ENCODE results near the gene TUBGCP5.
A peak's percentile ranks its signal among the peaks of the same experiment; 100 is the strongest.
"Not testable (repeated sequence)": the region's sequence is repeated elsewhere in the genome, so short reads cannot be mapped to it uniquely, and the experiment has no call there.

TUBGCP5 gene

GRCh38 chr15:22988811-22989210 is 50.6 kb downstream of the TUBGCP5 start:
- no peaks in the 10 kb centered on the region for H3K4me1 ChIP-seq (ENCODE audit: insufficient read depth, insufficient read length)
- H3K9ac ChIP-seq (ENCODE audit: insufficient read length, low read depth), result no peak overlapping the region
- no peak for DNase-seq (ENCODE audit: low read depth, low spot score)
- H3K4me3 ChIP-seq (ENCODE audit: insufficient read length, low read depth), result no peak overlapping the region
- H3K27me3 ChIP-seq (ENCODE audit: insufficient read depth, insufficient read length), result no peaks in the 10 kb centered on the region
- TF ChIP-seq SUZ12 (IDR thresholded peaks at IDR 0.05; ENCODE audit: extremely low read depth, insufficient read depth, insufficient read length) (no peak), YY1 (IDR thresholded peaks at IDR 0.05; ENCODE audit: insufficient read depth, insufficient read length) (no peak), ZNF274 (IDR thresholded peaks at IDR 0.05; ENCODE audit: low read depth, low read length) (no peak)
- peaks cover 2% of the 10 kb centered on the region for H3K36me3 ChIP-seq (ENCODE audit: insufficient read depth, insufficient read length, low read length)
- H3K9me3 ChIP-seq (ENCODE audit: insufficient read depth, low read length), result no peaks in the 10 kb centered on the region

GRCh38 chr15:22981931-22982330 is 57.4 kb downstream of the TUBGCP5 start:
- H3K9ac ChIP-seq (ENCODE audit: insufficient read length, low read depth); H3K36me3 ChIP-seq (ENCODE audit: insufficient read depth, insufficient read length, low read length); H3K4me1 ChIP-seq (ENCODE audit: insufficient read depth, insufficient read length); H3K9me3 ChIP-seq (ENCODE audit: insufficient read depth, low read length); H3K4me3 ChIP-seq (ENCODE audit: insufficient read length, low read depth); DNase-seq (ENCODE audit: low read depth, low spot score): not testable (repeated sequence)
- peaks cover 29% of the 10 kb centered on the region for H3K27me3 ChIP-seq (ENCODE audit: insufficient read depth, insufficient read length)

- H3K36me3 ChIP-seq (ENCODE audit: insufficient read depth, insufficient read length, low read length), result no peaks in the 10 kb centered on the region
- H3K9me3 ChIP-seq (ENCODE audit: insufficient read depth, low read length), result no peaks in the 10 kb centered on the region
- TF ChIP-seq YY1 (IDR thresholded peaks at IDR 0.05; ENCODE audit: insufficient read depth, insufficient read length) (no peak), ZNF274 (IDR thresholded peaks at IDR 0.05; ENCODE audit: low read depth, low read length) (no peak), SUZ12 (IDR thresholded peaks at IDR 0.05; ENCODE audit: extremely low read depth, insufficient read depth, insufficient read length) (no peak)
- H3K27me3 ChIP-seq (ENCODE audit: insufficient read depth, insufficient read length), result peaks cover 29% of the 10 kb centered on the region
- peak overlapping the region; percentile 80 for H3K9ac ChIP-seq (ENCODE audit: insufficient read length, low read depth)
- DNase-seq (ENCODE audit: low read depth, low spot score), result no peak
- peaks cover 2% of the 10 kb centered on the region for H3K4me1 ChIP-seq (ENCODE audit: insufficient read depth, insufficient read length)
- H3K4me3 ChIP-seq (ENCODE audit: insufficient read length, low read depth), result peak overlapping the region; percentile 64
Observed at GRCh38 chr15:22981051-22981840, 58.1 kb downstream of the TUBGCP5 start.

- Histone ChIP-seq H3K9ac (ENCODE audit: insufficient read length, low read depth) (peak within 1 kb of the TSS; percentile 81), H3K27me3 (ENCODE audit: insufficient read depth, insufficient read length) (peaks cover 29% of the 10 kb centered on the region), H3K4me1 (ENCODE audit: insufficient read depth, insufficient read length) (peaks cover 2% of the 10 kb centered on the region), H3K9me3 (ENCODE audit: insufficient read depth, low read length) (no peaks in the 10 kb centered on the region), H3K4me3 (ENCODE audit: insufficient read length, low read depth) (peak within 1 kb of the TSS; percentile 64), H3K36me3 (ENCODE audit: insufficient read depth, insufficient read length, low read length) (no peaks in the 10 kb centered on the region)
- TF ChIP-seq YY1 (IDR thresholded peaks at IDR 0.05; ENCODE audit: insufficient read depth, insufficient read length) (no peak), SUZ12 (IDR thresholded peaks at IDR 0.05; ENCODE audit: extremely low read depth, insufficient read depth, insufficient read length) (no peak), ZNF274 (IDR thresholded peaks at IDR 0.05; ENCODE audit: low read depth, low read length) (no peak)
- peak; percentile 47 for DNase-seq (ENCODE audit: low read depth, low spot score)
Observed at GRCh38 chr15:22980189-22981050, 58.9 kb downstream of the TUBGCP5 start, which contains the start of gene CYFIP1. TSS of gene CYFIP1 (minus strand) at chr15:22980368. CDS start at chr15:22947285, 33,083 bp downstream.

GRCh38 chr15:22979238-22980188 is 59.9 kb downstream of the TUBGCP5 start:
- DNase-seq (ENCODE audit: low read depth, low spot score), result no peak
- H3K36me3 ChIP-seq (ENCODE audit: insufficient read depth, insufficient read length, low read length), result no peaks in the 10 kb centered on the region
- H3K27me3 ChIP-seq (ENCODE audit: insufficient read depth, insufficient read length), result peaks cover 29% of the 10 kb centered on the region
- H3K4me3 ChIP-seq (ENCODE audit: insufficient read length, low read depth), result peak overlapping the region; percentile 64
- H3K9ac ChIP-seq (ENCODE audit: insufficient read length, low read depth), result peak overlapping the region; percentile 81
- no peak for TF ChIP-seq YY1 (IDR thresholded peaks at IDR 0.05; ENCODE audit: insufficient read depth, insufficient read length)
- TF ChIP-seq SUZ12 (IDR thresholded peaks at IDR 0.05; ENCODE audit: extremely low read depth, insufficient read depth, insufficient read length), result no peak
- TF ChIP-seq ZNF274 (IDR thresholded peaks at IDR 0.05; ENCODE audit: low read depth, low read length), result no peak
- H3K9me3 ChIP-seq (ENCODE audit: insufficient read depth, low read length), result no peaks in the 10 kb centered on the region
- H3K4me1 ChIP-seq (ENCODE audit: insufficient read depth, insufficient read length), result peaks cover 2% of the 10 kb centered on the region

GRCh38 chr15:22978691-22979237 is 60.6 kb downstream of the TUBGCP5 start:
- no peak for TF ChIP-seq SUZ12 (IDR thresholded peaks at IDR 0.05; ENCODE audit: extremely low read depth, insufficient read depth, insufficient read length)
- no peak for TF ChIP-seq YY1 (IDR thresholded peaks at IDR 0.05; ENCODE audit: insufficient read depth, insufficient read length)
- TF ChIP-seq ZNF274 (IDR thresholded peaks at IDR 0.05; ENCODE audit: low read depth, low read length), result no peak
- Histone ChIP-seq H3K4me1 (ENCODE audit: insufficient read depth, insufficient read length) (peaks cover 2% of the 10 kb centered on the region), H3K9me3 (ENCODE audit: insufficient read depth, low read length) (no peaks in the 10 kb centered on the region), H3K36me3 (ENCODE audit: insufficient read depth, insufficient read length, low read length) (no peaks in the 10 kb centered on the region), H3K27me3 (ENCODE audit: insufficient read depth, insufficient read length) (peaks cover 29% of the 10 kb centered on the region), H3K9ac (ENCODE audit: insufficient read length, low read depth) (no peak overlapping the region), H3K4me3 (ENCODE audit: insufficient read length, low read depth) (peak overlapping the region; percentile 64)
- no peak for DNase-seq (ENCODE audit: low read depth, low spot score)

Measured in NT2/D1 (cell line).